Gastroesophageal sphincter (tissue), 4 donors: Measurements from ENCODE around the gene RUNDC1. TPM values are rescaled to one million over a fixed set of nuclear protein-coding genes. Genes with fewer than 3 reads are reported as not detected.
A peak's percentile ranks its signal among the peaks of the same experiment; 100 is the strongest.

ENCODE experiments used
- ATAC-seq: fragments of 150-250 bp; one replicate; pipeline ENCODE4 v1.9.1; 2016; ENCODE audit warnings: mild to moderate bottlenecking, moderate library complexity
- H3K27ac ChIP-seq, 4 donors: fragments of 200-600 bp; sonication (generic) in 3 of 4; 1 replicate in 3 of 4; 2 replicates in 1 of 4; pipeline ENCODE4 v1.5.1; 2016 to 2019
- H3K27me3 ChIP-seq: fragments of 200-600 bp; sonication (generic); one replicate; pipeline ENCODE4 v1.5.1; 2019
- H3K36me3 ChIP-seq, 2 donors: fragments of 200-600 bp; sonication (generic); one replicate each; pipeline ENCODE4 v1.5.1; 2019; ENCODE audit warnings: control low read depth in 1 of 2
- H3K4me1 ChIP-seq, 3 donors: fragments of 200-600 bp; sonication (generic); 1 replicate in 2 of 3; 2 replicates in 1 of 3; pipeline ENCODE4 v1.5.1; 2016 to 2019; ENCODE audit warnings: control low read depth in 2 of 3
- H3K4me3 ChIP-seq, 2 donors: fragments of 200-600 bp; sonication (generic); one replicate each; pipeline ENCODE4 v1.5.1; 2019; ENCODE audit warnings: mild to moderate bottlenecking in 1 of 2, moderate library complexity in 1 of 2
- H3K9me3 ChIP-seq, 3 donors: fragments of 200-600 bp; sonication (generic); one replicate each; pipeline ENCODE4 v1.5.1; 2017 to 2019; ENCODE audit warnings: control low read depth in 2 of 3
- CTCF ChIP-seq, 4 experiments: fragments of 200-600 bp in 2 of 4; fragments of 450-650 bp in 2 of 4; sonication (generic) in 1 of 4; IDR thresholded peaks; one replicate each; pipeline ENCODE4 v1.5.1; 2017 to 2019; ENCODE audit warnings: antibody characterized with exemption in 4 of 4, mild to moderate bottlenecking in 2 of 4, moderate library complexity in 2 of 4
- EP300 ChIP-seq: sonication (generic); formaldehyde crosslinking; IDR thresholded peaks from one replicate; pipeline ENCODE4 v1.6.1; 2017; ENCODE audit warnings: antibody characterized with exemption, mild to moderate bottlenecking
- POLR2A ChIP-seq, 2 donors: fragments of 450-650 bp; IDR thresholded peaks; one replicate each; pipeline ENCODE4 v1.6.1; 2017; ENCODE audit warnings: antibody characterized with exemption in 2 of 2, mild to moderate bottlenecking in 2 of 2, moderate library complexity in 1 of 2
- POLR2AphosphoS5 ChIP-seq: sonication (generic); formaldehyde crosslinking; IDR thresholded peaks from one replicate; pipeline ENCODE4 v1.6.1; 2017; ENCODE audit warnings: antibody characterized with exemption
- WGBS, 2 donors: methylation state at CpG; one replicate each; pipeline ENCODE4 v1.1.5; 2018; ENCODE audit warnings: low coverage in 1 of 2; 5-methylcytosine and 5-hydroxymethylcytosine counted together
- total RNA-seq, 4 donors: library from RNA; depleted of rRNA; stranded (reverse); fragments of >200 nt; gene quantifications; one replicate each; pipeline ENCODE4 v1.1.0, GENCODE V29; 2016

RUNDC1 gene
- total RNA-seq, 4 donors from 2014 or later = 16.4 to 20.9 (median 19.4) TPM

DNA sequence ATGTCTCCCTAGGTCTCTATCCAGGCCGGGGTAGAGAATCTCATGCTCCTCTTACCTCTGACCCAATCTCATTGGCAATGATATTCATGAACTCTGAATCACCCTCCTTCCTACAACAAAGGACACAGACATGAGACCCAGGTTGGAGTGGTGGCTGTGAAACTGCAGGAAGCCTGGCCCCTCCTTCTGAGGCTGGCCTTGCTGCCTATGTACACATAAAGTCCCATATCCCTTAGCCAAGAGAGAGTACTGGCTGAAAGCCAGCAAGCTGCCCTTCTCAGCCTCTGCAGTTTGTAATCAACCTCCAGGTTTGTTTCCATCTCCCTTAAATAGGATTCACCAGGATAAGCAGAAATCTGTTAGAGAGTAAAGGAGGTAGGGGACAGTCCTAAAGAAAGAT lies 26.7 kb upstream of the RUNDC1 start:
- Histone ChIP-seq H3K9me3 (no peaks in the 10 kb centered on the region), H3K27me3 (no peaks in the 10 kb centered on the region), H3K27ac (no peak overlapping the region), H3K4me3 (no peak overlapping the region), H3K36me3 (peaks cover 0 to 98% of the 10 kb centered on the region in 2 donors), H3K4me1 (no peaks in the 10 kb centered on the region)
- ATAC-seq = no peak
- no peak for TF ChIP-seq POLR2A (IDR thresholded peaks at IDR 0.05)
- TF ChIP-seq EP300 = no peak
- TF ChIP-seq POLR2AphosphoS5 = no peak
- TF ChIP-seq CTCF (IDR thresholded peaks at IDR 0.05) = no peak
- WGBS, 2 donors = 89% methylated on average over 1 of the region's 1 CpG; no CpG with 5 or more reads in 1 of the 2 donors

DNA sequence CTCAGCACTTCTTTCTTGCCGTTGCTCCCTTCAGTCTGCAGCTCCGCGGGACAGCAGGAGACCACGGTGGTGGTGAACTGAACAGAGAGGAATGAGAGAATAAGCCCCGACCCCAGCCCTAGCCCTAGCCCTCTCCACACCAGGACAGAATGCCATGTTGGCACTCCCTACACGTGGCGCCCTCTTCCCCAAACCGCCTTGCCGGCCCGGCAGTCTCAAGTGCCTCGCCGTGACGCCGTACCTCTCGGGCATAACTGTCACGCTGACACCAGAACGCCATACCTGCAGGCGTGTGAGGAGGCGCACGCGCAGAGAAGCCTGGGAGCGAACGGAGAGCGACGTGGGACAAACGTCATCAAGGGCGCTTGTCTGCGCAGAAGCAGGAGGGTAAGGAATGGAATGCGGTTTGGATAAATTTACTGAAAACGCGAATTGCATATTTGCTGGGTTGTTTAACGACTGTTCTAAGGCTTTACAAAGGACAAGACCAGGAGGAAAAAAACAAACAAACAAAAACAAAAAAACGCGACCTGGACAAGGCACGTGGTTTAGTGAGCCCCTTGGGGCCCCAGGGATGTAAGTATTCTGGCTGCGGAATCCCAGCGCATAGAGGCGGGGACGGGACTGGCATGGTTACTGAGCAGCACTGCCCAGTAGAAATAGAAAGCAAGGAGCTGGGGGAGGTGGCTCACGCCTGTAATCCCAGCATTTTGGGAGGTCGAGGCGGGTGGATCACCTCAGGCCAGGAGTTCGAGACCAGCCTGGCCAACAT lies 16.0 kb upstream of the RUNDC1 start, which contains the start of gene AARSD1:
TSS of gene AARSD1 (minus strand) at position 294 of the 772 bp plus-strand sequence. CDS start at position 280, 14 bp downstream.
- Histone ChIP-seq H3K27ac (peak within 1 kb of the TSS; percentile 87 to 90 (median 90)), H3K9me3 (no peaks in the 10 kb centered on the region), H3K36me3 (peaks cover 0 to 36% of the 10 kb centered on the region in 2 donors), H3K27me3 (no peaks in the 10 kb centered on the region), H3K4me1 (peaks cover 0 to 23% (median 5%) of the 10 kb centered on the region in 3 donors), H3K4me3 (peak within 1 kb of the TSS; percentile 72 to 89)
- peak; percentile 97 for ATAC-seq
- 1 to 5% methylated on average over 15 to 30 of the region's 43 CpGs for WGBS, 2 donors
- TF ChIP-seq POLR2A (IDR thresholded peaks at IDR 0.05) = peak; percentile 75 to 78
- no peak for TF ChIP-seq EP300
- TF ChIP-seq POLR2AphosphoS5 = peak; percentile 98
- TF ChIP-seq CTCF (IDR thresholded peaks at IDR 0.05) = peak in 1 of 4 experiments; percentile 9

GRCh38 chr17:42967925-42968324 lies 12.4 kb upstream of the RUNDC1 start:
- H3K4me1 ChIP-seq = peaks cover 0 to 19% (median 5%) of the 10 kb centered on the region in 3 donors
- no peak overlapping the region for H3K27ac ChIP-seq
- no peak overlapping the region for H3K4me3 ChIP-seq
- H3K36me3 ChIP-seq = peaks cover 0 to under 1% of the 10 kb centered on the region in 2 donors
- no peaks in the 10 kb centered on the region for H3K27me3 ChIP-seq
- 75% methylated on average over 1 of the region's 1 CpG; no CpG with 5 or more reads in 1 of the 2 donors for WGBS, 2 donors
- no peaks in the 10 kb centered on the region for H3K9me3 ChIP-seq
- TF ChIP-seq POLR2AphosphoS5 = no peak
- no peak for TF ChIP-seq POLR2A (IDR thresholded peaks at IDR 0.05)
- TF ChIP-seq EP300 = no peak
- no peak for TF ChIP-seq CTCF (IDR thresholded peaks at IDR 0.05)
- no peak for ATAC-seq

DNA sequence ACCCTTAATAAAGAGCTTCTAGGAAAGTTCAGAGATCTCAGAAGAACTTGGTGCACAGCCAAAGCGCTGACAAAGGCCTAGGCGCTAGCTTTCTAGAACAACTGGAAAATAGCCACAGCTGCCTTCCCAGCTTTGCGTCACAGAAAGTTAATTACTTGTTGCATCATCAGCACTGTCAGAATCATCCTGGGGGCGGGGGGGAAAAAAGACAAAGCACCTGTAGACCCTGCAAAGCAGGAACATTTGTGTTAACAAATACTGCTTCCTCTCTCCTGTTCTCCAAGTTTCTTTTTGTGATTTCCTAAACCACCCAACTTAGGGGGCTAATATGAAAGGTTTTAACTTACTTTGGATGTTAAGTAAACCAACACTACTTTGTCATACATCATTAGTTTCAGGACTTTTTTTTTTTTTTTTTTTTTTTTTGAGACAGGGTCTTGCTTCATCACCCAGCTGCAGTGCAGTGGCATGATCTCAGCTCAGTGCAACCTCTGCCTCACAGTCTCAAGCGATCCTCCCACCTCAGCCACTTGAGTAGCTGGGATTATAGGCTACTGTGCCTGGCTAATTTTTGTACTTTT lies 11.3 kb upstream of the RUNDC1 start:
- WGBS, 2 donors = 22 to 33% methylated on average over 3 of the region's 5 CpGs
- no peaks in the 10 kb centered on the region for H3K27me3 ChIP-seq
- no peak for ATAC-seq

More for the DNA sequence above, 11.3 kb upstream of the RUNDC1 start:
- TF ChIP-seq EP300 (no peak), CTCF (IDR thresholded peaks at IDR 0.05) (no peak), POLR2A (IDR thresholded peaks at IDR 0.05) (no peak), POLR2AphosphoS5 (no peak)
- Histone ChIP-seq H3K36me3 (no peaks in the 10 kb centered on the region), H3K4me1 (peaks cover 0 to 8% (median 0%) of the 10 kb centered on the region in 3 donors), H3K9me3 (no peaks in the 10 kb centered on the region), H3K27ac (no peak overlapping the region), H3K4me3 (no peak overlapping the region)
